CD4-positive, alpha-beta T cell (primary cell): ENCODE results near the gene DUSP9. TPM values are rescaled to one million over a fixed set of nuclear protein-coding genes. Genes with fewer than 3 reads are reported as not detected.
"Not testable (repeated sequence)": the region's sequence is repeated elsewhere in the genome, so short reads cannot be mapped to it uniquely, and the experiment has no call there.

ENCODE experiments used
- ATAC-seq: fragments of 200-7000 bp; cut with Tn5 transposase; one replicate; pipeline ENCODE4 v1.10.0; 2022; ENCODE audit warnings: mild to moderate bottlenecking; ENCODE audit not compliant: poor library complexity
- CTCF ChIA-PET: fragments of 350-600 bp; sonication (Branson Sonifier 250); formaldehyde crosslinking; loops from one replicate; lab custom pipeline; 2021; ENCODE audit warnings: antibody characterized with exemption, inconsistent platforms; lab: Charles Lee
- POLR2A ChIA-PET: fragments of 350-600 bp; sonication (Branson Sonifier 250); formaldehyde crosslinking; loops from one replicate; lab custom pipeline; 2021; ENCODE audit warnings: antibody characterized with exemption, inconsistent platforms; lab: Charles Lee
- DNase-seq, 14 experiments: peaks; one replicate each; pipeline ENCODE4 v3.0.0-alpha.2; 2013 to 2020; ENCODE audit warnings: mixed read lengths in 2 of 14
- H3K27ac ChIP-seq, 2 donors: one replicate each; pipeline versions ENCODE4 v1.5.1 to v1.7.0; 2013; ENCODE audit warnings: low read length in 2 of 2, low read depth in 1 of 2, mild to moderate bottlenecking in 1 of 2
- H3K27me3 ChIP-seq, 2 experiments: 1 replicate in 1 of 2; 2 replicates in 1 of 2; pipeline versions ENCODE4 v1.6.1 to v1.7.0; 2013; ENCODE audit warnings: low read length in 2 of 2, control low read depth in 1 of 2, mild to moderate bottlenecking in 1 of 2, moderate library complexity in 1 of 2; ENCODE audit not compliant: insufficient read depth in 2 of 2, control insufficient read depth in 1 of 2
- H3K36me3 ChIP-seq: one replicate; pipeline ENCODE4 v1.6.1; 2013; ENCODE audit warnings: low read length, control low read depth; ENCODE audit not compliant: insufficient read depth
- H3K4me1 ChIP-seq: one replicate; pipeline ENCODE4 v1.6.1; 2013; ENCODE audit warnings: low read length, control low read depth; ENCODE audit not compliant: insufficient read depth
- H3K4me3 ChIP-seq: one replicate; pipeline ENCODE4 v1.5.1; 2013; ENCODE audit warnings: mild to moderate bottlenecking, low read length, moderate library complexity
- H3K9me3 ChIP-seq, 2 experiments: 1 replicate in 1 of 2; 2 replicates in 1 of 2; pipeline versions ENCODE4 v1.6.1 to v1.7.0; 2013; ENCODE audit warnings: low read length in 2 of 2, mild to moderate bottlenecking in 2 of 2, control low read depth in 1 of 2, moderate library complexity in 1 of 2; ENCODE audit not compliant: control insufficient read depth in 1 of 2, insufficient read depth in 1 of 2
- H3K27ac Mint-ChIP-seq: one replicate; pipeline ENCODE4 v1.8.0; 2020; ENCODE audit warnings: mixed read lengths
- H3K27me3 Mint-ChIP-seq: one replicate; pipeline ENCODE4 v1.8.0; 2021; ENCODE audit warnings: mixed read lengths
- H3K36me3 Mint-ChIP-seq: one replicate; pipeline ENCODE4 v1.8.0; 2021; ENCODE audit warnings: low read depth, mixed read lengths
- H3K4me1 Mint-ChIP-seq: one replicate; pipeline ENCODE4 v1.8.0; 2021; ENCODE audit warnings: low read depth, mixed read lengths
- H3K4me3 Mint-ChIP-seq: one replicate; pipeline ENCODE4 v1.8.0; 2020; ENCODE audit warnings: mild to moderate bottlenecking, mixed read lengths
- H3K9me3 Mint-ChIP-seq: one replicate; pipeline ENCODE4 v1.8.0; 2020; ENCODE audit warnings: mixed read lengths
- intact Hi-C, 2 experiments: fragments of 100-400 bp; cut with DNase I in 1 of 2; cut with micrococcal nuclease in 1 of 2; formaldehyde crosslinking; loops; one replicate each; pipeline versions ENCODE4 v1.15.1 to v1.9.0; 2023 to 2025; cut with DNase I, micrococcal nuclease
- total RNA-seq, 174 experiments: library from RNA in 2 of 174; stranded (reverse) in 2 of 174; gene quantifications; one replicate each; pipeline ENCODE4 v1.2.3 and lab custom pipeline; 2021 to 2026
- TF ChIP-seq, protein P1 (sequence below): fragments of 200-600 bp; IDR thresholded peaks from one replicate; pipeline ENCODE4 v1.8.0; 2022; ENCODE audit warnings: antibody characterized with exemption, mild to moderate bottlenecking

DUSP9 gene
- total RNA-seq, 2 experiments from 2014 or later: not detected

DNA sequence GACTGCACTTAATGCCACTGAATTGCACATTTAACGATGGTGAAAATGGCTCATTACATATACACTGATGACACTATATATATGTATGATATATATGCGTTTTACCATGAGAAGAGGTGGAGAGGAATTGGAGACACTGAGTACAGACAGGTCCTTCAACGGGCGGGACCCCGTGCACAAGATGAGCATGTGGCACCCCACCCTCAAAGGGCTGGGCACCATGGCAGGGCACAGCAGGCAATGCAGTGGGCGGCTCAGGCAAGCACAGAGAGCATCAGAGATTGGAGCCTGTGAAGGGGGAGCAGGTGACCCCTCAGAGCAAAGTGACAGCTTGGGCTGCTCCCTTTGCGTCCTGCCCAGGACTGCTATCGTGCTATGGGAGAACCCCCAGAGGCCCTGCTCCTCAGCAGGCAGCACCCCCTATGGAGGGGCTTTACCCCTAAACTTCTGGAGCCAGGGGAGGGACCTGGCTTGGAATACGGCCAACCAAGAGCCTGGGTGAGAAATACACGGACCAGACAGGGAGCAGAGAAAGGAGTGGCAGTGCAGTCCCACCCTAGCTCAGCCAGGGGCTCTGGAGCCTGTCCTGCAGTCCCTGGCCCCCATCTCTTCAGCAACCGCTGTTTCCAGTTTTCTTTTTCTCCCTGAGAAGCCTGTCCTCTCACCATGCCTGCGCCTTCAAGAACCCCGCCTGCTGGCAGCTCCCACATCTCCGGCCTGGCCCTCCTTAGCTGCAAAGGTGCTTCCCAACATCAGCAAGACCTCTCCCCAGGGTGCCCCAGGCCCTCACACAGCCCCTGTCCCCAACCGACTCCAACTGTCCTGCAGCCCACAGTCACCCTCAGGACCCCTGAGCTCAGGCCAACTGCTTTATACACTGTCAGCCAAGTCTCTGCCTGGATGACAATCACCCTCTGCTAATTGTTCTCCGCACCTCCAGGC lies 51.2 kb downstream of the DUSP9 start:
- POLR2A ChIA-PET: no interaction called here
- no peak overlapping the region for H3K27ac ChIP-seq
- no peaks in the 10 kb centered on the region for H3K9me3 ChIP-seq
- DNase-seq (no peak), ATAC-seq (no peak)
- no peaks in the 10 kb centered on the region for H3K4me1 ChIP-seq
- H3K4me3 Mint-ChIP-seq: no peak overlapping the region
- no peak overlapping the region for H3K27ac Mint-ChIP-seq
- H3K36me3 ChIP-seq: peaks cover 27% of the 10 kb centered on the region
- TF ChIP-seq, protein P1, sequence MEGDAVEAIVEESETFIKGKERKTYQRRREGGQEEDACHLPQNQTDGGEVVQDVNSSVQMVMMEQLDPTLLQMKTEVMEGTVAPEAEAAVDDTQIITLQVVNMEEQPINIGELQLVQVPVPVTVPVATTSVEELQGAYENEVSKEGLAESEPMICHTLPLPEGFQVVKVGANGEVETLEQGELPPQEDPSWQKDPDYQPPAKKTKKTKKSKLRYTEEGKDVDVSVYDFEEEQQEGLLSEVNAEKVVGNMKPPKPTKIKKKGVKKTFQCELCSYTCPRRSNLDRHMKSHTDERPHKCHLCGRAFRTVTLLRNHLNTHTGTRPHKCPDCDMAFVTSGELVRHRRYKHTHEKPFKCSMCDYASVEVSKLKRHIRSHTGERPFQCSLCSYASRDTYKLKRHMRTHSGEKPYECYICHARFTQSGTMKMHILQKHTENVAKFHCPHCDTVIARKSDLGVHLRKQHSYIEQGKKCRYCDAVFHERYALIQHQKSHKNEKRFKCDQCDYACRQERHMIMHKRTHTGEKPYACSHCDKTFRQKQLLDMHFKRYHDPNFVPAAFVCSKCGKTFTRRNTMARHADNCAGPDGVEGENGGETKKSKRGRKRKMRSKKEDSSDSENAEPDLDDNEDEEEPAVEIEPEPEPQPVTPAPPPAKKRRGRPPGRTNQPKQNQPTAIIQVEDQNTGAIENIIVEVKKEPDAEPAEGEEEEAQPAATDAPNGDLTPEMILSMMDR: no peak
- no peak overlapping the region for H3K4me3 ChIP-seq
- no peaks in the 10 kb centered on the region for H3K27me3 Mint-ChIP-seq
- no peaks in the 10 kb centered on the region for H3K27me3 ChIP-seq
- CTCF ChIA-PET: no interaction called here
- no peaks in the 10 kb centered on the region for H3K4me1 Mint-ChIP-seq
- intact Hi-C loops: no loop called here
- H3K9me3 Mint-ChIP-seq: no peaks in the 10 kb centered on the region
- peaks cover 26% of the 10 kb centered on the region for H3K36me3 Mint-ChIP-seq

DNA sequence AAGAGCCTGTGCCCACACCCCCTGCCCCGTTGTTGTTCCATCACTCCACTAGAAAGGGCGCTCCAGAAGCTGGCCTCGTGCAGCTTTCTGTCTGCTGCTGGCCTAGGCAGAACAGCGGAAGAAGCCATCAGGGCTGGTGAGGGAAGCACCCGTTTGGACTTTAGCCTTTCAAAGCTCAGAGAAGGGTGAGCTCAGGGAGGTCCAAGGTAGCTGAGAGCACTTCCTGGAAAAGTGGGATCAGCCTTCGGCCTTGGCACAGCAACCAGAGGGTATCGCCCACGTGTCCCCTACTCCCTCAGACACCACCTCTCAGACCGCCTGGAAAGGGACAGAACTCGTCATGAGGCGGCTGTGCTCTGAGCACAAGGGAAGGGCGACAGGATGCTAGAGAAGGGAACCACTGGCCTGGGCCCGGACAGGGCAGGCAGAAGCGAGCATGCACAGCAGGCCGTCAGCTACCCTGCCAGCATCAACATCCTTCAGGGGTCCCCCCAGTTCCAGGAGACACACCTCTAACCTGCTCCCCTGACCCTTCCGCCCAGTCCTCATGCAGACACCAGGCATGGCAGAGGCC lies 52.3 kb downstream of the DUSP9 start:
- peaks cover 26% of the 10 kb centered on the region for H3K36me3 Mint-ChIP-seq
- H3K27ac Mint-ChIP-seq, H3K4me1 Mint-ChIP-seq, H3K27ac ChIP-seq, POLR2A ChIA-PET, H3K4me3 Mint-ChIP-seq, H3K9me3 ChIP-seq, ATAC-seq, H3K9me3 Mint-ChIP-seq, H3K4me1 ChIP-seq, H3K27me3 ChIP-seq, CTCF ChIA-PET, DNase-seq, H3K27me3 Mint-ChIP-seq, H3K4me3 ChIP-seq, intact Hi-C loops: not testable (repeated sequence)
- H3K36me3 ChIP-seq: peaks cover 33% of the 10 kb centered on the region

DNA sequence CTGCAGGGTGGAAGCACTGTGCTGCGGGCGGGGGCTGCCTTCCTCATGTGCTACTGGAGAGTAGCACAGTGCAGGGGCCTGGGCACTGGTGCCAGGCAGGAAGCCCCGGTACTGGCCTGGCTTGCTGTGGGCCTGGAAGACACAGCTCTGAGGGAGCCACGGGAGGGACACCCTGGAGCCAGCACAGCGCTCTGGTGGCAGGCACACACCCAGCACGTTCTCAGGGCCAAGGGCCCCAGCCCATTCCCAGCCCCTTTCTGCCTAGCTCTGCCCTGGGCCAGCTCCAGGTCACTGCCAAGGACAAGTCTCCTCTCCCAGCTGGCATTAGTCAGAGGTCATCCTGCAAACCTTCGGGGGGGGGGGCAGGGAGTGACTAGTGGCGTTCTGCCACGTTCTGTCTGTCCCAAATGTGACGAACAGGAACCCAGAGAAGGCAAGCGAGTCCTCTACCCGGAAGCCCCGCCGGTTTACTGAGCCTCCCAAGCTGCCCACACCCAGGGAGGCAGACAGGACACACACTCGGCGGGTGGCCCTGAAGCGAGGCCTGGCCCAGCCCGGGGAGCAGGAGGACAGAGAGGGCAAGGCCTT lies 52.9 kb downstream of the DUSP9 start:
- intact Hi-C loops, ATAC-seq, H3K4me1 ChIP-seq, POLR2A ChIA-PET, H3K9me3 Mint-ChIP-seq, H3K27me3 ChIP-seq, H3K4me3 Mint-ChIP-seq, H3K27ac Mint-ChIP-seq, H3K27ac ChIP-seq, CTCF ChIA-PET, DNase-seq, H3K4me1 Mint-ChIP-seq, H3K27me3 Mint-ChIP-seq, H3K9me3 ChIP-seq, H3K4me3 ChIP-seq: not testable (repeated sequence)
- H3K36me3 ChIP-seq: peaks cover 33% of the 10 kb centered on the region
- H3K36me3 Mint-ChIP-seq: peaks cover 32% of the 10 kb centered on the region

DNA sequence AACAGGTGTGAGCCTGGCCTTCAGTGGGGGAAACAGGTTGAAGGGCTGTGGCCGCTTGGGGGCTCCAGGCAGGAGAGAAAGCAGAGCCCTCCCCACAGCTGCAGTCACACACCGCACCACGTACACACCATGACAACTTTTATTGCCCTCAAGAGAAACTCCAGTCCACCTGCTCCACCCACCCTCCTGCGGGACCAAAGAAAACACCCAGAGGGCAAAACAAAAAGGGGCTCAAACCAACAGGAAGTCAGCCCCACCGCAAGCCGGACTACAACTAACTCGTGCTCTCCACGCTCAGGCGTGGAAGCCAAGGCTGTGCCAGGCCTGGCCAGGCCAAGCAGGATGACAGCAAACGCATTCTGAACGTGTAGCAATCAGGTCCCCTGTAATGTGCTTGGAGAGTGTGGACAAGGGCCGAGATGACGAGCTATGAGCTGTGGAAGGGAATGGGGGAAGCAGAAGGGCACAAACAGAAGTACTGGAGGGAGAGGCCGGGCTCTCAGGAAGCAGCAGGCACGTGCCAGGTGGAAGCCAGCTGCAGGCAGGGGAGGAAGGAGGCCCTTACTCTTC lies 53.5 kb downstream of the DUSP9 start:
- no peak for ATAC-seq
- intact Hi-C loops: no loop called here
- H3K27ac ChIP-seq: no peak overlapping the region
- DNase-seq: no peak
- no peaks in the 10 kb centered on the region for H3K27me3 Mint-ChIP-seq
- no peaks in the 10 kb centered on the region for H3K9me3 Mint-ChIP-seq
- H3K4me1 Mint-ChIP-seq: no peaks in the 10 kb centered on the region
- H3K4me1 ChIP-seq: no peaks in the 10 kb centered on the region
- CTCF ChIA-PET: no interaction called here
- H3K27ac Mint-ChIP-seq: no peak overlapping the region
- peaks cover 32% of the 10 kb centered on the region for H3K36me3 Mint-ChIP-seq
- no peaks in the 10 kb centered on the region for H3K27me3 ChIP-seq
- POLR2A ChIA-PET: no interaction called here
- no peak overlapping the region for H3K4me3 Mint-ChIP-seq
- H3K36me3 ChIP-seq: peaks cover 33% of the 10 kb centered on the region
- TF ChIP-seq, protein P1: no peak
- no peaks in the 10 kb centered on the region for H3K9me3 ChIP-seq
- H3K4me3 ChIP-seq: no peak overlapping the region
